GM19324 (cell line): Measurements from ENCODE around the gene MMP25.

Experiments used
- ATAC-seq: cut with Tn5 transposase; IDR thresholded peaks from one replicate; pipeline ENCODE4 v1.9.1; 2021; ENCODE audit warnings: mild to moderate bottlenecking, moderate library complexity; ENCODE audit not compliant: unreplicated experiment, low FRiP score

The MMP25 gene

GRCh38 chr16:3045758-3046640 lies at the start of gene MMP25:
Gene MMP25 (plus strand): TSS chr16:3046561. CDS start chr16:3046918, 357 bp downstream.
- ATAC-seq = no peak

GRCh38 chr16:2999929-3000328 lies 46.4 kb upstream of the MMP25 start:
- ATAC-seq = no peak

- no peak for ATAC-seq
These were observed 45.8 kb upstream of the MMP25 start for GRCh38 chr16:3000540-3000939.

GRCh38 chr16:3001316-3001715 lies 45.0 kb upstream of the MMP25 start:
- no peak for ATAC-seq

- ATAC-seq = peak; percentile 94
These were observed 42.6 kb upstream of the MMP25 start for GRCh38 chr16:3003582-3004270.

GRCh38 chr16:3004319-3004718 lies 42.0 kb upstream of the MMP25 start:
- ATAC-seq = peak; percentile 17

GRCh38 chr16:3004781-3005284 lies 41.5 kb upstream of the MMP25 start:
- ATAC-seq = no peak

- no peak for ATAC-seq
These were observed 39.1 kb upstream of the MMP25 start for GRCh38 chr16:3007059-3007956.

- ATAC-seq = no peak
These were observed 38.2 kb upstream of the MMP25 start for GRCh38 chr16:3007957-3008689.

GRCh38 chr16:3008690-3009037 lies 37.7 kb upstream of the MMP25 start:
- ATAC-seq = no peak

- no peak for ATAC-seq
These were observed 36.6 kb upstream of the MMP25 start for GRCh38 chr16:3009568-3010390.

GRCh38 chr16:3010510-3010909 lies 35.9 kb upstream of the MMP25 start:
- no peak for ATAC-seq

- no peak for ATAC-seq
These were observed 34.1 kb upstream of the MMP25 start for GRCh38 chr16:3012246-3012645.

- no peak for ATAC-seq
These were observed 33.4 kb upstream of the MMP25 start, which contains the start of gene CLDN9 for GRCh38 chr16:3012828-3013420. Gene CLDN9 (plus strand): TSS chr16:3012923. CDS start chr16:3013363, 440 bp downstream.

GRCh38 chr16:3013491-3013951 lies 32.8 kb upstream of the MMP25 start:
- no peak for ATAC-seq

GRCh38 chr16:3013998-3014690 lies 32.2 kb upstream of the MMP25 start:
- no peak for ATAC-seq

GRCh38 chr16:3014971-3015370 lies 31.4 kb upstream of the MMP25 start:
- ATAC-seq = no peak
